PFSK-1 (cell line): ENCODE measurements around the gene CWC25.

Experiments
- FOXP2 ChIP-seq: optimal IDR thresholded peaks from 2 replicates; pipeline ENCODE3; 2011; ENCODE audit warnings: borderline replicate concordance, control low read depth, inconsistent platforms; ENCODE audit not compliant: insufficient read depth; ENCODE audit errors: extremely low read length, extremely low read depth
- POLR2AphosphoS5 ChIP-seq: IDR thresholded peaks from 2 replicates; pipeline ENCODE4 v1.6.1; 2012; ENCODE audit warnings: low read depth, mild to moderate bottlenecking, control low read depth, low read length, moderate library complexity
- REST ChIP-seq, 2 experiments: IDR thresholded peaks; 2 replicates each; pipeline versions ENCODE4 v1.6.1 to v1.8.0; 2011 to 2012; ENCODE audit warnings: low read depth in 2 of 2, low read length in 2 of 2, control low read depth in 1 of 2, inconsistent platforms in 1 of 2, mild to moderate bottlenecking in 1 of 2, moderate library complexity in 1 of 2; ENCODE audit not compliant: insufficient read depth in 1 of 2
- SIN3A ChIP-seq: IDR thresholded peaks from 2 replicates; pipeline ENCODE4 v1.6.1; 2012; ENCODE audit warnings: mild to moderate bottlenecking, low read length, moderate library complexity, borderline replicate concordance; ENCODE audit not compliant: insufficient read depth
- TAF1 ChIP-seq: IDR thresholded peaks from 2 replicates; pipeline ENCODE4 v1.6.1; 2012; ENCODE audit warnings: low read length, control low read depth, borderline replicate concordance; ENCODE audit not compliant: insufficient read depth

DNA sequence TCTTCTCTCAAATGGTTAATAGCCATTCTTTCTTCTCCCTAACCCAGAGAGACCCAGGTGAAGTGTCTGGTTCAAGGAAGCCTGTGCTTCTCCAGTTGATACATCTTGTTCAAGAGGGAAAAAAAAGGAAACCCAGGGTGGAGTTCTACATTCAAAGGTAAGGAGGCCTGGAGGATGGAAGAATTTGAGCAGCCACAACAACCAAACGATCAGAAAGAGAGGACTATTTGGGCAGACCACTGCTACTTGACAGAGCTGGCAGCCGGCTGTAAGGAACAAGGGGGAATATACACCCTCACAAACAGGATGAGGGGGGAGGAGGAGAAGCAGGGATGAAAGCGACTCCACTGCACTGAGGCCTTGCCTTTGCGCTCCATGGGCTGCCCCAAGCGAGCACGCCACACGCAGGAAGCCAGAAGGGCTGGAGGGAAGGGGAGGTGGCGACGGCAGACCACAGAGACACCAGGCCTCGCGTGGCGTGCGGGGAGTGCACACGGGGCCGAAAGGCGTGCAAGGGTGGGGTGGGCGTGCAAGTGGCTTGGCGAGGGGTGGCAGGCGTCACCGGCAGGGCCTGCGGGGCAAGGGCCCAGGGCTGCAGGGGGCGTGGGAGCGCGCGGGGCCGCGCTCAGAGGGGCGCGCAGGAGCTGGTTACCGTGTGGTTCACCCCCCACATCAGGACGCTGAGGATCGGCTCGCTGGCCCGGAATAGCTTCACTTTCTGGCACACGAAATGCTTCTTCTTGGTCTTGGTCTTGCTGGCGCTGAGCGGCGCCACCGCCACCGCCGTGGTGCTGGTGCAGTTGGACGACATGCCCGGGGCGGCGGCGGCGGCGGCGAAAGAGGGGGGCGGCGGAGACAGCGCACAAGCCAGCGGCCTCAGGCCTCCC lies 26.3 kb downstream of the CWC25 start:
- TF ChIP-seq SIN3A (0 out of 2 replicates have a peak, but pooled peaks have one; percentile 64), POLR2AphosphoS5 (peak; percentile 1; the same call in 1 of the 2 replicates), TAF1 (peak; percentile 52; the same call in 1 of the 2 replicates), REST (IDR thresholded peaks at IDR 0.05; ENCODE audit: insufficient read depth in 1 of 2, low read depth in 2 of 2, low read length in 2 of 2) (no peak), FOXP2 (no peak)
